ENCODE measurements around the gene SLC49A3. TPM values are rescaled to one million over a fixed set of nuclear protein-coding genes. Genes with fewer than 3 reads are reported as not detected.
"Not testable (repeated sequence)": the region's sequence is repeated elsewhere in the genome, so short reads cannot be mapped to it uniquely, and the experiment has no call there.

Gene SLC49A3
- total RNA-seq, 1 donor from 2014 or later, result 0.67 TPM

DNA sequence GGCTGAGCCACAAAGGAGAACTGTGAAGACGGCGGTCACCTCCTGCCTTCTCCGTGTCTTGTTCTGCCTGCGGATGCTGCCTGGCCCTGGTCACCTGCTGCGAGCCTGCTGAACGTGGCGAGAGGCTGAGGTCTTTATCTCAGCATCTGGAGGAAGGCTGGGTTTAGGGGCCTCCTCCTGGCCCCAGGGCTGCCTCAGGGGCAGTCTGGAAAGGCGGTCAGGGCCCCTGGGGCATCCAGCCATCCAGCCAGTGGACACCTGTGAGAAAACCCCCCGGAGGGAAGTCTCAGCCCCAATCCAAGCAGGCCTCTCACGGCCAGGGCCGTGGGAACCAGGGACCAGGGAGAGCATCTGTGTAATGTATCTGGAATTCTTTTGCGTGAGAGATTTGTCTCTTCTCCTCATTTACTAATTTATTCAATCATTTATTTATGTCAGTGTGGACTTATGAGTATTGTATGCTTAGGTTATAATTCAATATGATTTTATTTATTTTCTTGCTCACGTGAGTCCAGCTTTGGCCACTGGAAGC, 52.3 kb downstream of the SLC49A3 start:
- Mint-ChIP-seq H3K4me3 (ENCODE audit: unreplicated experiment) (no peak overlapping the region), H3K36me3 (ENCODE audit: unreplicated experiment) (no peaks in the 10 kb centered on the region), H3K4me1 (ENCODE audit: unreplicated experiment) (no peaks in the 10 kb centered on the region), H3K27me3 (ENCODE audit: unreplicated experiment) (peaks cover 10% of the 10 kb centered on the region), H3K27ac (ENCODE audit: unreplicated experiment) (no peak overlapping the region), H3K9me3 (ENCODE audit: unreplicated experiment) (peaks cover 8% of the 10 kb centered on the region)
- no peak for TF ChIP-seq CTCF (IDR thresholded peaks at IDR 0.05)
- no peak for DNase-seq (ENCODE audit: extremely low spot score, unreplicated experiment)

DNA sequence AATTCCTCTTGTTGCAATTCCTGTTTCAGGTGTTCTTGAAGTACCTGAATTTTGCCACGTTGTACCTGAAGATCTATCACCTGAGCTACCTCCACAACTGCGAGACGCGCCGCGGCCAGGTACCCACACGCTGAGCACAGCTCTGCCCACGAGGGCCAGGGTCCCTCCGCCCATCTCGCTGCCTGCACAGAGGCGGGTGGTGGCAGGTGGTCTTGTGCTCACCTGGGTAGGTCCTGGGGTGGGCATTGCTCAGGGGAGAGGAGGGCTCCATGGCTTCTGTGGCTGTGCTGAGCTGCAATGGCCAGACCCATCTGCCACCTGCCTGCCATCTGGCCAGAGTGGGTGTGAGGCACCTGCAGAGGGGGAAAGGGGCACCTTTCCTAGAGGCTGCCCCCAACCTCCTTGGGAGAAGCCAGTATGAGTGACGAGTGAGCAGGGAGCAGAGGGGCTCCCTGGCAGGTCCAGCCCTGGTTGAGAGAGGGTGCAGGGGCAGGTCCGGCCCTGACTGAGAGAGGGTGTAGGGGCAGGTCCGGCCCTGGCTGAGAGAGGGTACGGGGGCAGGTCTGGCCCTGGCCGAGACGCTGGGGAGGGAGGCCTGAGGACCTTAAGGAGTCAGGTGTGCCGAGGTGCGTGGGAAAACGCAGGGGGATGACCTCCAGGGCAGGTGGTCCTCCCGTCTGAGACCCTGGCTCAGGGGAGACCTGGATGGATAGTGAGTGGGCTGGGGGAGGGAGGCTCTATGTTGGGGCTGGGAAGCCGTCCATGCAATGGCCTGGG, 52.9 kb downstream of the SLC49A3 start:
- no peak for DNase-seq (ENCODE audit: extremely low spot score, unreplicated experiment)
- Mint-ChIP-seq H3K4me1 (ENCODE audit: unreplicated experiment) (no peaks in the 10 kb centered on the region), H3K9me3 (ENCODE audit: unreplicated experiment) (peaks cover 5% of the 10 kb centered on the region), H3K27ac (ENCODE audit: unreplicated experiment) (no peak overlapping the region), H3K27me3 (ENCODE audit: unreplicated experiment) (peaks cover 10% of the 10 kb centered on the region), H3K4me3 (ENCODE audit: unreplicated experiment) (no peak overlapping the region), H3K36me3 (ENCODE audit: unreplicated experiment) (no peaks in the 10 kb centered on the region)
- TF ChIP-seq CTCF (IDR thresholded peaks at IDR 0.05), result no peak

DNA sequence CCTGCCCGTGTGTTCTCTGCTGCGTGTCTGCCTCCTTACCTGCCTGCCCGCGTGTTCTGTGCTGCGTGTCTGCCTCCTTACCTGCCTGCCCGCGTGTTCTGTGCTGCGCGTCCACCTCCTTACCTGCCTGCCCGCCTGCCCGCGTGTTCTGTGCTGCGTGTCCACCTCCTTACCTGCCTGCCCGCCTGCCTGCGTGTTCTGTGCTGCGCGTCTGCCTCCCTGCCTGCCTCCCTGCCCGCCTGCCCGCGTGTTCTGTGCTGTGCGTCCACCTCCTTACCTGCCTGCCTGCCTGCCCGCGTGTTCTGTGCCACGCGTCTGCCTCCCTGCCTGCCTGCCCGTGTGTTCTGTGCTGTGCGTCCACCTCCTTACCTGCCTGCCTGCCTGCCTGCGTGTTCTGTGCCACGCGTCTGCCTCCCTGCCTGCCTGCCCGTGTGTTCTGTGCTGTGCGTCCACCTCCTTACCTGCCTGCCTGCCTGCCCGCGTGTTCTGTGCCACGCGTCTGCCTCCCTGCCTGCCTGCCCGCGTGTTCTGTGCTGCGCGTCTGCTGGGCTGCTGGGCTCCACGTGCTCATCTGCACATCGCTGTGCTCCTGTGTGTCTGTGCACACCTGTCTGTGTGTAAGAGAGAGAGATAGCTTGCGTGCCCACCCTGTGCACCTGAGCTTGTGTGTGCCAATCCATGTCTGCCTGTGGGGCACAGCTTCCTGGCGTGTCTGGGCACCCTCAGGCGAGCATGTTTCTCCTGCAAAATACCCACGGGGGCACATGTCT, 53.7 kb downstream of the SLC49A3 start:
- H3K27me3 Mint-ChIP-seq (ENCODE audit: unreplicated experiment); H3K9me3 Mint-ChIP-seq (ENCODE audit: unreplicated experiment); H3K27ac Mint-ChIP-seq (ENCODE audit: unreplicated experiment): not testable (repeated sequence)

GRCh38 chr4:634599-634985, 54.4 kb downstream of the SLC49A3 start:
- Mint-ChIP-seq H3K27ac (ENCODE audit: unreplicated experiment) (no peak overlapping the region), H3K27me3 (ENCODE audit: unreplicated experiment) (peaks cover 10% of the 10 kb centered on the region), H3K4me1 (ENCODE audit: unreplicated experiment) (no peaks in the 10 kb centered on the region), H3K4me3 (ENCODE audit: unreplicated experiment) (no peak overlapping the region), H3K36me3 (ENCODE audit: unreplicated experiment) (no peaks in the 10 kb centered on the region), H3K9me3 (ENCODE audit: unreplicated experiment) (no peaks in the 10 kb centered on the region)
- TF ChIP-seq CTCF (IDR thresholded peaks at IDR 0.05), result no peak
- no peak for DNase-seq (ENCODE audit: extremely low spot score, unreplicated experiment)

More for the DNA sequence above, 53.7 kb downstream of the SLC49A3 start:
- H3K4me3 Mint-ChIP-seq (ENCODE audit: unreplicated experiment); H3K36me3 Mint-ChIP-seq (ENCODE audit: unreplicated experiment); DNase-seq (ENCODE audit: extremely low spot score, unreplicated experiment); H3K4me1 Mint-ChIP-seq (ENCODE audit: unreplicated experiment): not testable (repeated sequence)

DNA sequence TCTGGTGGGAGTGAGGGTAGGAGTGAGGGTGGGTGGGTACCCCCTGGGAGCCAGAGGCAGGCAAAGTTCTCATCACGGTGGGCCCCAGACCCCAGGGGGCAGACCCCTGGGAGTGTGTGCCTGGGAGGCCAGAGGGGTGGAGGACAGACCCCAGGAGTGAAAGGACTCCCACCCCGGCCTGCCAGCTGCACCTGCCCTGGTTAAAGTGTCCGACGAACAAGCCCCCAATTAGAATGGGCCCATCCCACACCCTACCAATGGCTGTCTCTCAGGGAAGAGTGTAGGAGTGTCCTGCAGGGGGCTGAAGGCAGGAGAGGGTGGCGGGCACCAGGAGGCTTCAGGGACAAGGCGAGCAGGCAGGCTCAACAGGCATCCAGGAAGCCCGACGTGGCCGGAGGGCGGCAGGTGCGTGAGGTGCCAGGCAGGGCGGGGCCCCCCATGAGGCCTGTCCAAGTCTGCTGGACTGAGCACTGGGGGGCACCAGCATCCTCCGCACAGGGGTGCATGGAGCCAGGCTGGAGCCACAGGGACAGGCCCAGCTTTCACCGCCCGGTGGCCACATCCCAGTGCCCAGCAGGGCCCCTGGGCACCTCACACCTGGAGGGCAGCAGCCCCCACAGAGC, 54.9 kb downstream of the SLC49A3 start:
- H3K9me3 Mint-ChIP-seq (ENCODE audit: unreplicated experiment), result no peaks in the 10 kb centered on the region

More for the DNA sequence above, 54.9 kb downstream of the SLC49A3 start:
- DNase-seq (ENCODE audit: extremely low spot score, unreplicated experiment), result no peak
- H3K36me3 Mint-ChIP-seq (ENCODE audit: unreplicated experiment), result no peaks in the 10 kb centered on the region
- H3K4me1 Mint-ChIP-seq (ENCODE audit: unreplicated experiment), result no peaks in the 10 kb centered on the region
- no peak overlapping the region for H3K4me3 Mint-ChIP-seq (ENCODE audit: unreplicated experiment)
- H3K27ac Mint-ChIP-seq (ENCODE audit: unreplicated experiment), result no peak overlapping the region
- peaks cover 10% of the 10 kb centered on the region for H3K27me3 Mint-ChIP-seq (ENCODE audit: unreplicated experiment)
- TF ChIP-seq CTCF (IDR thresholded peaks at IDR 0.05), result no peak

Data from osteocyte (in vitro differentiated cells).